Stimulated activated CD8-positive, alpha-beta memory T cell treated with anti-CD3 and anti-CD28 coated beads, Interleukin-4, amount 100 ng/mL, for 4 hours (primary cell): Measurements from ENCODE around the gene MTIF2.
"Not testable (repeated sequence)": the region's sequence is repeated elsewhere in the genome, so short reads cannot be mapped to it uniquely, and the experiment has no call there.

Experiments used
- DNase-seq, 2 donors: peaks; one replicate each; pipeline ENCODE4 v3.0.0-alpha.2; 2020; ENCODE audit warnings: low read depth in 2 of 2, low spot score in 1 of 2

The MTIF2 gene

GRCh38 chr2:55268907-55269644 is at the start of gene MTIF2:
Gene MTIF2 (minus strand): TSS chr2:55269231. CDS start chr2:55263858, 5,373 bp downstream.
- DNase-seq = peak; percentile 79 to 84

- no peak for DNase-seq
Observed at GRCh38 chr2:55314985-55315384, 46.0 kb upstream of the MTIF2 start.

- DNase-seq = no peak
Observed at GRCh38 chr2:55311444-55311870, 42.4 kb upstream of the MTIF2 start.

GRCh38 chr2:55309446-55309845 is 40.4 kb upstream of the MTIF2 start:
- no peak for DNase-seq

- no peak for DNase-seq
Observed at GRCh38 chr2:55302241-55302640, 33.2 kb upstream of the MTIF2 start.

- DNase-seq = no peak
Observed at GRCh38 chr2:55301277-55301676, 32.2 kb upstream of the MTIF2 start.

- no peak for DNase-seq
Observed at GRCh38 chr2:55296393-55296792, 27.4 kb upstream of the MTIF2 start.

GRCh38 chr2:55283083-55283482 is 14.1 kb upstream of the MTIF2 start:
- no peak for DNase-seq

GRCh38 chr2:55282110-55282917 is 13.3 kb upstream of the MTIF2 start:
- DNase-seq = peak; percentile 62 to 71

- DNase-seq = not testable (repeated sequence)
Observed at GRCh38 chr2:55280851-55281546, 12.0 kb upstream of the MTIF2 start.

- not testable (repeated sequence) for DNase-seq
Observed at GRCh38 chr2:55279859-55280424, 10.9 kb upstream of the MTIF2 start.

GRCh38 chr2:55279214-55279835 is 10.3 kb upstream of the MTIF2 start:
- not testable (repeated sequence) for DNase-seq

- DNase-seq = no peak
Observed at GRCh38 chr2:55277310-55277709, 8.3 kb upstream of the MTIF2 start.

- not testable (repeated sequence) for DNase-seq
Observed at GRCh38 chr2:55274346-55274745, 5.3 kb upstream of the MTIF2 start.

GRCh38 chr2:55269645-55269990 is 587 bp upstream of the MTIF2 start:
- no peak for DNase-seq

GRCh38 chr2:55268288-55268906 is 634 bp downstream of the MTIF2 start:
- no peak for DNase-seq

GRCh38 chr2:55259586-55259985 is 9.4 kb downstream of the MTIF2 start:
- DNase-seq = not testable (repeated sequence)

- no peak for DNase-seq
Observed at GRCh38 chr2:55252832-55253231, 16.2 kb downstream of the MTIF2 start.

GRCh38 chr2:55247025-55247424 is 22.0 kb downstream of the MTIF2 start:
- no peak for DNase-seq

- DNase-seq = no peak
Observed at GRCh38 chr2:55245411-55245810, 23.6 kb downstream of the MTIF2 start.

GRCh38 chr2:55242617-55243016 is 26.4 kb downstream of the MTIF2 start:
- no peak for DNase-seq
